GM12878 (cell line): Measurements from ENCODE around the gene NKTR. TPM values are rescaled to one million over a fixed set of nuclear protein-coding genes. Genes with fewer than 3 reads are reported as not detected.

Experiments used
- ATAC-seq: fragments of 200-7000 bp; cut with Tn5 transposase; 3 replicates; pipeline ENCODE4 v1.9.1; 2020; ENCODE audit warnings: mild to moderate bottlenecking, moderate library complexity
- BruUV-seq: library from RNA; stranded (reverse); fragments of 400-500 nt; replicated peaks from 2 replicates; lab custom pipeline; 2021; lab: Mats Ljungman, UMichigan
- CTCF ChIA-PET: fragments of 300-600 bp; sonication (Branson Sonifier 250); formaldehyde crosslinking; extraction: SDS; loops from one replicate; lab custom pipeline; 2021; ENCODE audit warnings: inconsistent platforms; lab: Yijun Ruan, JAX
- POLR2A ChIA-PET: fragments of 350-600 bp; formaldehyde crosslinking; extraction: SDS; loops from one replicate; lab custom pipeline; 2021; ENCODE audit warnings: inconsistent platforms; lab: Charles Lee
- RAD21 ChIA-PET: fragments of 300-600 bp; sonication (Branson Sonifier 250); formaldehyde crosslinking; loops from one replicate; lab custom pipeline; 2023; ENCODE audit warnings: antibody characterized with exemption; ENCODE audit not compliant: unreplicated experiment; lab: Charles Lee
- SMC1A ChIA-PET: fragments of 300-600 bp; sonication (Branson Sonifier 250); formaldehyde crosslinking; loops from one replicate; lab custom pipeline; 2023; ENCODE audit not compliant: unreplicated experiment, uncharacterized antibody; lab: Charles Lee
- DNase-seq: peaks from one replicate; pipeline ENCODE4 v3.0.0-alpha.2; 2011; ENCODE audit warnings: low read depth, low spot score
- FAIRE-seq: peaks from 3 replicates; lab custom pipeline; 2011; peaks lifted over from hg19 to GRCh38; lab: Jason Lieb, UNC
- H2AFZ ChIP-seq: 2 replicates; pipeline ENCODE4 v1.6.0; 2011; ENCODE audit warnings: low read depth, low read length, control low read depth; ENCODE audit not compliant: control insufficient read depth
- H3K27ac ChIP-seq: 2 replicates; pipeline ENCODE4 v1.5.1; 2011; ENCODE audit warnings: control low read depth; ENCODE audit not compliant: control insufficient read depth, insufficient read depth
- H3K27me3 ChIP-seq, 2 experiments: replicated peaks in 1 of 2; 2 replicates each; pipeline versions ENCODE4 v1.6.0 to v1.6.1; 2011; ENCODE audit warnings: low read length in 1 of 2; ENCODE audit not compliant: control insufficient read depth in 2 of 2, insufficient read depth in 2 of 2
- H3K36me3 ChIP-seq, 2 experiments: 2 replicates each; pipeline ENCODE4 v1.5.1; 2011; ENCODE audit warnings: low read length in 1 of 2; ENCODE audit not compliant: control insufficient read depth in 2 of 2, insufficient read depth in 2 of 2
- H3K4me1 ChIP-seq: 2 replicates; pipeline ENCODE4 v1.6.1; 2011; ENCODE audit warnings: mild to moderate bottlenecking, low read length, moderate library complexity, mixed read lengths; ENCODE audit not compliant: control insufficient read depth, insufficient read depth
- H3K4me2 ChIP-seq: 2 replicates; pipeline ENCODE4 v1.6.0; 2011; ENCODE audit warnings: control low read depth; ENCODE audit not compliant: control insufficient read depth, insufficient read depth
- H3K4me3 ChIP-seq: fragments of 200-600 bp; sonication (generic); 2 replicates; pipeline ENCODE4 v1.5.1; 2016
- H3K79me2 ChIP-seq: 2 replicates; pipeline ENCODE4 v1.6.0; 2011; ENCODE audit warnings: low read length; ENCODE audit not compliant: control insufficient read depth, insufficient read depth
- H3K9ac ChIP-seq: 2 replicates; pipeline ENCODE4 v1.8.0; 2011; ENCODE audit warnings: low read length, control low read depth, mixed read lengths; ENCODE audit not compliant: control insufficient read depth, insufficient read depth
- H3K9me3 ChIP-seq: replicated peaks from 3 replicates; pipeline ENCODE4 v1.5.1; 2011; ENCODE audit warnings: mild to moderate bottlenecking, low read length; ENCODE audit not compliant: control insufficient read depth, insufficient read depth
- H4K20me1 ChIP-seq: 2 replicates; pipeline ENCODE4 v1.6.0; 2011; ENCODE audit not compliant: control insufficient read depth, insufficient read depth
- CHD4 ChIP-seq: fragments of 200-600 bp; sonication (generic); IDR thresholded peaks from 2 replicates; pipeline ENCODE4 v1.6.1; 2016; ENCODE audit warnings: mild to moderate bottlenecking
- KDM1A ChIP-seq: fragments of 200-600 bp; sonication (generic); IDR thresholded peaks from 2 replicates; pipeline ENCODE4 v1.6.1; 2016; ENCODE audit warnings: borderline replicate concordance
- MEF2B ChIP-seq: fragments of 450-650 bp; IDR thresholded peaks from 2 replicates; pipeline ENCODE4 v1.6.1; 2018; ENCODE audit warnings: mild to moderate bottlenecking, moderate library complexity; ENCODE audit not compliant: partially characterized antibody, poor library complexity, severe bottlenecking
- MYB ChIP-seq: fragments of 150-350 bp; IDR thresholded peaks from 2 replicates; pipeline ENCODE4 v1.6.1; 2014; ENCODE audit warnings: mild to moderate bottlenecking, low read depth, low read length, borderline replicate concordance
- NFIC ChIP-seq: IDR thresholded peaks from 2 replicates; pipeline ENCODE4 v1.6.1; 2012; ENCODE audit warnings: low read depth, mild to moderate bottlenecking, inconsistent platforms, low read length, moderate library complexity
- NR2C1 ChIP-seq: fragments of 450-650 bp; IDR thresholded peaks from 2 replicates; pipeline ENCODE4 v1.6.1; 2017; ENCODE audit warnings: antibody characterized with exemption, mild to moderate bottlenecking, moderate library complexity
- NR2F1 ChIP-seq: fragments of 450-650 bp; conservative IDR thresholded peaks from 2 replicates; pipeline ENCODE4 v1.6.1; 2017; ENCODE audit warnings: mild to moderate bottlenecking
- PAX5 ChIP-seq: IDR thresholded peaks from 2 replicates; pipeline ENCODE4 v1.6.1; 2011; ENCODE audit warnings: low read depth, low read length, borderline replicate concordance
- POLR2A ChIP-seq: IDR thresholded peaks from 2 replicates; pipeline ENCODE4 v1.6.1; 2011; ENCODE audit warnings: low read depth, mild to moderate bottlenecking, low read length
- RB1 ChIP-seq: fragments of 450-650 bp; formaldehyde crosslinking; IDR thresholded peaks from 2 replicates; pipeline ENCODE4 v1.6.1; 2017; ENCODE audit warnings: mild to moderate bottlenecking, borderline replicate concordance
- YBX1 ChIP-seq: fragments of 450-650 bp; IDR thresholded peaks from 2 replicates; pipeline ENCODE4 v1.6.1; 2016; ENCODE audit warnings: antibody characterized with exemption
- ZNF207 ChIP-seq: fragments of 450-650 bp; IDR thresholded peaks from 2 replicates; pipeline ENCODE4 v1.6.1; 2014; ENCODE audit warnings: antibody characterized with exemption, mild to moderate bottlenecking, borderline replicate concordance
- ZNF384 ChIP-seq: IDR thresholded peaks from 2 replicates; pipeline ENCODE4 v1.6.1; 2012; ENCODE audit warnings: low read depth, mild to moderate bottlenecking, low read length, improper control_type of control experiment, borderline replicate concordance
- WGBS: methylation state at CpG from one replicate; pipeline ENCODE4 v1.1.6; 2016; ENCODE audit warnings: low lambda C conversion rate; ENCODE audit not compliant: insufficient replicate concordance, insufficient coverage; ENCODE audit errors: missing lambda C conversion rate; 5-methylcytosine and 5-hydroxymethylcytosine counted together
- in situ Hi-C: fragments of 300-500 bp; cut with MboI; formaldehyde crosslinking; loops from 9 replicates; pipeline ENCODE4 v1.14.3; 2018; ENCODE audit warnings: mixed read lengths
- intact Hi-C: fragments of 100-400 bp; cut with micrococcal nuclease; formaldehyde crosslinking; loops from one replicate; pipeline ENCODE4 v1.14.2; 2022; ENCODE audit not compliant: unreplicated experiment
- polyA plus RNA-seq, 11 experiments: library from polyadenylated mRNA; depleted of rRNA in 4 of 11; unstranded in 6 of 11; stranded (reverse) in 5 of 11; fragments of >200 nt; fragmentation: Nextera tagmentation in 4 of 11; fragmentation: Illumina TruSeq in 1 of 11; extraction: Ambion mirVana in 4 of 11; extraction: Trizol in 1 of 11; gene quantifications; 1 replicate in 1 of 11; 2 replicates in 10 of 11; pipeline versions ENCODE4 v1.2.1 to v1.2.3, GENCODE V29; 2011 to 2016; ENCODE audit warnings: inconsistent platforms in 2 of 11, missing spikeins in 2 of 11, low read depth in 1 of 11
- total RNA-seq, 4 experiments: library from RNA; depleted of rRNA in 3 of 4; stranded (reverse); fragments of >200 nt in 3 of 4; fragmentation: Illumina TruSeq in 1 of 4; extraction: Trizol in 1 of 4; gene quantifications; 2 replicates each; pipeline versions ENCODE4 v1.2.1 to v1.2.3, GENCODE V29; 2013 to 2021
- TF ChIP-seq, protein P1 (sequence below): fragments of 450-650 bp; formaldehyde crosslinking; IDR thresholded peaks from 2 replicates; pipeline ENCODE4 v1.4.0; 2020; ENCODE audit warnings: mild to moderate bottlenecking, moderate library complexity

The NKTR gene
- total and polyA plus RNA-seq, 10 of the 15 experiments (the other 5 are each of a cell fraction or from before 2014, with no cell fraction given) = 15.3 to 91.9 (median 55.3) TPM

DNA sequence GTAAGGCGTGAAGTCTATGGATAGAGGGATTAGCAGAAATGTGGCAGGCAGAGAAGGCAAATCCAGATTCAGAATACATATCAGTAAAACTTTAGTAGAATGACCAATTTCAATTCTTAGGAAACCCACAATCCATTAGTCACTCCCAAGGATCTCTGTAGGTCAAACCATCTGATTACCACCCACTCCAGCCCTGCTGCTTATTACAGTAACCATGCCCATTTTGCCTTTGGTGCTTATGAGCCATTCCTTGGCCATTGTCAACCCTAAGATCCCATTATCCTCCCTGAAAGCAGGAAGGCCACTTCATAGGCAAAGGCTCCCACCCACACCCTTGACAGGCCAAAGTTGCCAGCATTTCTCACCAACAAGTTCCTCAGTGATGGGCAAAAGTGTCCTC is 79.8 kb downstream of the NKTR start:
- ChIA-PET POLR2A (no interaction called here), RAD21 (no interaction called here), CTCF (no interaction called here), SMC1A (no interaction called here)
- no TSS peak for BruUV-seq
- no peaks in the 10 kb centered on the region for H4K20me1 ChIP-seq
- no peak for DNase-seq
- no peaks in the 10 kb centered on the region for H3K4me1 ChIP-seq
- no peak overlapping the region for H2AFZ ChIP-seq
- no peak for ATAC-seq
- H3K9me3 ChIP-seq = no peaks in the 10 kb centered on the region; the same call in 1 of the 3 replicates
- H3K27me3 ChIP-seq = no peaks in the 10 kb centered on the region
- TF ChIP-seq YBX1 (no peak), ZNF207 (no peak), POLR2A (no peak), KDM1A (no peak), NR2C1 (no peak), NR2F1 (no peak), NFIC (no peak), MEF2B (no peak), ZNF384 (no peak)
- no peak overlapping the region for H3K4me2 ChIP-seq
- intact Hi-C loops (no loop called here), in situ Hi-C loops (no loop called here)
- H3K36me3 ChIP-seq = no peaks in the 10 kb centered on the region
- no peak overlapping the region for H3K27ac ChIP-seq
- H3K4me3 ChIP-seq = no peak overlapping the region
- FAIRE-seq = no peak
- WGBS = 11% methylated on average over 1 of the region's 1 CpG
- H3K79me2 ChIP-seq = no peaks in the 10 kb centered on the region
- no peak overlapping the region for H3K9ac ChIP-seq

DNA sequence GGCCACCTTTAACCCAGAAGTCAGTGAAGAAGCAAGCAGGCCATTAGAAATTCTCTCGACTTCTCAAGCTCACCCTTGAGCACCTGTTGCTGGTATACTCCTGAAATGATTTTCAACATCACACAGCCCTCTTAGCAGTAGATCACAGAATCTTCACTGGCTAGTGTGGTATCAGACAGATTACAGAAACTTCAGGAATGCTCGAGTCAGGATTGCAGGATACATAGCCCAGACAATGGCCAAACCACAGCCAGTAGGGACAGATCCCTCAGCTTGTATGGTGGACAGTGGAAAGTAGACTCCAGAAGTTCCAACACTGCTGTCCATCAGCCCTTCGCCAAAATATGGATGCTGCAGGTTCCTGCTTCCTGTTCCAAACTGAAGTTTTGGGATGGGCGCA is 80.3 kb downstream of the NKTR start:
- SMC1A ChIA-PET = no interaction called here
- Histone ChIP-seq H3K4me2 (no peak overlapping the region), H3K4me1 (no peaks in the 10 kb centered on the region), H3K36me3 (no peaks in the 10 kb centered on the region), H3K27me3 (no peaks in the 10 kb centered on the region), H3K27ac (no peak overlapping the region), H3K4me3 (no peak overlapping the region), H3K9ac (no peak overlapping the region), H2AFZ (no peak overlapping the region), H4K20me1 (no peaks in the 10 kb centered on the region), H3K79me2 (no peaks in the 10 kb centered on the region), H3K9me3 (no peaks in the 10 kb centered on the region; the same call in 1 of the 3 replicates)
- intact Hi-C loops (no loop called here), in situ Hi-C loops (no loop called here)
- POLR2A ChIA-PET = no interaction called here
- RAD21 ChIA-PET = no interaction called here
- CTCF ChIA-PET = interaction anchor here (1.4 kb wide), 1 partner anchor 66 kb away, joined by 3 read pairs; no protein-coding TSS in a partner anchor
- WGBS = 31% methylated on average over 4 of the region's 4 CpGs
- no peak for ATAC-seq
- BruUV-seq = no TSS peak
- FAIRE-seq = no peak
- no peak for DNase-seq
- TF ChIP-seq CHD4 (no peak), RB1 (no peak), PAX5 (no peak), MYB (no peak)
- TF ChIP-seq, protein P1, sequence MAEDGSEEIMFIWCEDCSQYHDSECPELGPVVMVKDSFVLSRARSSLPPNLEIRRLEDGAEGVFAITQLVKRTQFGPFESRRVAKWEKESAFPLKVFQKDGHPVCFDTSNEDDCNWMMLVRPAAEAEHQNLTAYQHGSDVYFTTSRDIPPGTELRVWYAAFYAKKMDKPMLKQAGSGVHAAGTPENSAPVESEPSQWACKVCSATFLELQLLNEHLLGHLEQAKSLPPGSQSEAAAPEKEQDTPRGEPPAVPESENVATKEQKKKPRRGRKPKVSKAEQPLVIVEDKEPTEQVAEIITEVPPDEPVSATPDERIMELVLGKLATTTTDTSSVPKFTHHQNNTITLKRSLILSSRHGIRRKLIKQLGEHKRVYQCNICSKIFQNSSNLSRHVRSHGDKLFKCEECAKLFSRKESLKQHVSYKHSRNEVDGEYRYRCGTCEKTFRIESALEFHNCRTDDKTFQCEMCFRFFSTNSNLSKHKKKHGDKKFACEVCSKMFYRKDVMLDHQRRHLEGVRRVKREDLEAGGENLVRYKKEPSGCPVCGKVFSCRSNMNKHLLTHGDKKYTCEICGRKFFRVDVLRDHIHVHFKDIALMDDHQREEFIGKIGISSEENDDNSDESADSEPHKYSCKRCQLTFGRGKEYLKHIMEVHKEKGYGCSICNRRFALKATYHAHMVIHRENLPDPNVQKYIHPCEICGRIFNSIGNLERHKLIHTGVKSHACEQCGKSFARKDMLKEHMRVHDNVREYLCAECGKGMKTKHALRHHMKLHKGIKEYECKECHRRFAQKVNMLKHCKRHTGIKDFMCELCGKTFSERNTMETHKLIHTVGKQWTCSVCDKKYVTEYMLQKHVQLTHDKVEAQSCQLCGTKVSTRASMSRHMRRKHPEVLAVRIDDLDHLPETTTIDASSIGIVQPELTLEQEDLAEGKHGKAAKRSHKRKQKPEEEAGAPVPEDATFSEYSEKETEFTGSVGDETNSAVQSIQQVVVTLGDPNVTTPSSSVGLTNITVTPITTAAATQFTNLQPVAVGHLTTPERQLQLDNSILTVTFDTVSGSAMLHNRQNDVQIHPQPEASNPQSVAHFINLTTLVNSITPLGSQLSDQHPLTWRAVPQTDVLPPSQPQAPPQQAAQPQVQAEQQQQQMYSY (CRISPR knock-in tag) = no peak
